B cell (primary cell): ENCODE results near the gene RAB17.

Experiments
- EZH2 ChIP-seq: IDR thresholded peaks from 2 replicates; pipeline ENCODE4 v1.6.1; 2012; ENCODE audit warnings: borderline replicate concordance, low read depth, mild to moderate bottlenecking, moderate library complexity, low read length; ENCODE audit not compliant: insufficient read depth, poor library complexity, severe bottlenecking
- TF ChIP-seq, protein P1 (sequence below): fragments of 200-600 bp; IDR thresholded peaks from one replicate; pipeline ENCODE4 v1.8.0; 2022; ENCODE audit warnings: antibody characterized with exemption, mild to moderate bottlenecking

DNA sequence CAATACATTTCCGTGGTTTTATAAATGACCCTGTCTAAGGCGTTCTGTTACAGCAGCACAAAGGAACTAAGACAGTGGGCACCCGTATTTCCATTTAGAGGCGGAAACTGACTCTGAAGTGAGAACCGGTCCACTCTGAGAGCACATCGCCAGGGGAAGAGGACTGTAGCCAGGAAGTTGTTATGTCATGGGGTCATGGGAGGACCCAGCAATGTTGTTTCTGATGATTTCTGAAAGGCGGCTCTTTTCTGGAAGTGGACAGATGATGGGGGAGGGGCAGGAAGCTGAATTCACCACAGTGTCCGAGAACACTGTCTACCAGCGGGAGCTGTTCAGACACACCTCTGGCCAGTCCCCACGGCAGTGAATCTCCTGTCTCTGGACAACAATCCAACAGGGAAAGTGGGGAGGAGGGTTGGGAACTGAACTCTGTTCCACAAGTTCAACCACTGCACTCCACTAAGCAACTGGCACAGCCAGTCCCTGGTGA is 34.7 kb upstream of the RAB17 start:
- TF ChIP-seq EZH2: no peak
- TF ChIP-seq, protein P1, sequence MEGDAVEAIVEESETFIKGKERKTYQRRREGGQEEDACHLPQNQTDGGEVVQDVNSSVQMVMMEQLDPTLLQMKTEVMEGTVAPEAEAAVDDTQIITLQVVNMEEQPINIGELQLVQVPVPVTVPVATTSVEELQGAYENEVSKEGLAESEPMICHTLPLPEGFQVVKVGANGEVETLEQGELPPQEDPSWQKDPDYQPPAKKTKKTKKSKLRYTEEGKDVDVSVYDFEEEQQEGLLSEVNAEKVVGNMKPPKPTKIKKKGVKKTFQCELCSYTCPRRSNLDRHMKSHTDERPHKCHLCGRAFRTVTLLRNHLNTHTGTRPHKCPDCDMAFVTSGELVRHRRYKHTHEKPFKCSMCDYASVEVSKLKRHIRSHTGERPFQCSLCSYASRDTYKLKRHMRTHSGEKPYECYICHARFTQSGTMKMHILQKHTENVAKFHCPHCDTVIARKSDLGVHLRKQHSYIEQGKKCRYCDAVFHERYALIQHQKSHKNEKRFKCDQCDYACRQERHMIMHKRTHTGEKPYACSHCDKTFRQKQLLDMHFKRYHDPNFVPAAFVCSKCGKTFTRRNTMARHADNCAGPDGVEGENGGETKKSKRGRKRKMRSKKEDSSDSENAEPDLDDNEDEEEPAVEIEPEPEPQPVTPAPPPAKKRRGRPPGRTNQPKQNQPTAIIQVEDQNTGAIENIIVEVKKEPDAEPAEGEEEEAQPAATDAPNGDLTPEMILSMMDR: no peak
